ENCODE measurements around the gene NPAS2. TPM values are rescaled to one million over a fixed set of nuclear protein-coding genes. Genes with fewer than 3 reads are reported as not detected.

NPAS2 gene
- polyA plus RNA-seq, 1 donor, result 20.4 TPM

Other genes starting within 250 kb of the NPAS2 start
- gene RPL31, start 182.2 kb downstream of the NPAS2 start, polyA plus RNA-seq, result 4,666 TPM

Data from large intestine (tissue), 1 donor.